SK-N-SH (cell line): ENCODE measurements around the gene TIGD6. TPM values are rescaled to one million over a fixed set of nuclear protein-coding genes. Genes with fewer than 3 reads are reported as not detected.

Experiments used
- CTCF ChIA-PET: fragments of 300-600, 350-600 bp; formaldehyde crosslinking; extraction: SDS; loops from one replicate; lab custom pipeline; 2021; lab: Yijun Ruan, JAX
- POLR2A ChIA-PET: fragments of 350-600 bp; sonication (Branson Sonifier 250); formaldehyde crosslinking; extraction: SDS; loops from one replicate; lab custom pipeline; 2020; ENCODE audit warnings: antibody characterized with exemption, inconsistent platforms; lab: Yijun Ruan, JAX
- DNase-seq: peaks from one replicate; pipeline ENCODE4 v3.0.0; 2012
- H2AFZ ChIP-seq: fragments of 200-600 bp; sonication (generic); 2 replicates; pipeline ENCODE4 v1.8.1; 2016; ENCODE audit warnings: antibody characterized with exemption, mild to moderate bottlenecking, low read depth
- H3F3A ChIP-seq: fragments of 200-600 bp; sonication (generic); replicated peaks from 2 replicates; pipeline ENCODE3; 2016; ENCODE audit warnings: antibody characterized with exemption, mild to moderate bottlenecking; ENCODE audit not compliant: insufficient read depth
- H3K27ac ChIP-seq, 2 experiments: fragments of 200-500 bp in 1 of 2; fragments of 200-600 bp in 1 of 2; sonication (Bioruptor generic) in 1 of 2; sonication (generic), shearing (Covaris generic) in 1 of 2; 2 replicates each; pipeline versions ENCODE4 v1.5.1 to v1.6.1; 2014 to 2016; ENCODE audit warnings: low read depth in 2 of 2, inconsistent platforms in 1 of 2, low read length in 1 of 2, mild to moderate bottlenecking in 1 of 2, mixed read lengths in 1 of 2
- H3K27me3 ChIP-seq: fragments of 200-600 bp; sonication (generic), shearing (Covaris generic); 2 replicates; pipeline ENCODE4 v1.6.1; 2016; ENCODE audit warnings: mixed run types; ENCODE audit not compliant: insufficient read depth
- H3K36me3 ChIP-seq, 2 experiments: fragments of 200-500 bp in 1 of 2; fragments of 200-600 bp in 1 of 2; sonication (Bioruptor generic) in 1 of 2; sonication (generic) in 1 of 2; replicated peaks in 1 of 2; 2 replicates each; pipeline versions ENCODE3 to v1.5.1; 2014 to 2016; ENCODE audit warnings: low read length in 1 of 2, mild to moderate bottlenecking in 1 of 2; ENCODE audit not compliant: insufficient read depth in 2 of 2, control insufficient read depth in 1 of 2
- H3K4me1 ChIP-seq, 2 experiments: fragments of 200-500 bp in 1 of 2; fragments of 200-600 bp in 1 of 2; sonication (Bioruptor generic) in 1 of 2; sonication (generic), shearing (Covaris generic) in 1 of 2; 2 replicates each; pipeline versions ENCODE4 v1.5.1 to v1.6.1; 2014 to 2016; ENCODE audit warnings: low read depth in 1 of 2, low read length in 1 of 2, mixed run types in 1 of 2; ENCODE audit not compliant: insufficient read depth in 2 of 2, control insufficient read depth in 1 of 2
- H3K4me2 ChIP-seq: fragments of 200-600 bp; sonication (generic), shearing (Covaris generic); 2 replicates; pipeline ENCODE4 v1.6.1; 2017; ENCODE audit warnings: mixed run types
- H3K4me3 ChIP-seq, 2 experiments: fragments of 200-500 bp in 1 of 2; fragments of 200-600 bp in 1 of 2; sonication (Bioruptor generic) in 1 of 2; sonication (generic), shearing (Covaris generic) in 1 of 2; 2 replicates each; pipeline versions ENCODE4 v1.5.1 to v1.8.1; 2014 to 2016; ENCODE audit warnings: low read depth in 2 of 2, inconsistent platforms in 1 of 2, low read length in 1 of 2, mild to moderate bottlenecking in 1 of 2, mixed read lengths in 1 of 2, moderate library complexity in 1 of 2
- H3K79me2 ChIP-seq: fragments of 200-600 bp; sonication (generic); 2 replicates; pipeline ENCODE4 v1.8.1; 2017; ENCODE audit warnings: mild to moderate bottlenecking; ENCODE audit not compliant: insufficient read depth
- H3K9ac ChIP-seq: fragments of 200-600 bp; sonication (generic); 2 replicates; pipeline ENCODE4 v1.6.1; 2017; ENCODE audit warnings: mixed run types
- H3K9me2 ChIP-seq: fragments of 200-600 bp; sonication (generic); 2 replicates; pipeline ENCODE4 v1.6.1; 2017; ENCODE audit warnings: mixed run types
- H3K9me3 ChIP-seq: fragments of 200-600 bp; sonication (generic); 2 replicates; pipeline ENCODE4 v1.6.1; 2017; ENCODE audit warnings: mixed run types, mild to moderate bottlenecking, moderate library complexity
- H4K20me1 ChIP-seq: fragments of 200-600 bp; sonication (generic); 2 replicates; pipeline ENCODE4 v1.6.1; 2017; ENCODE audit warnings: mild to moderate bottlenecking, mixed run types; ENCODE audit not compliant: insufficient read depth
- EP300 ChIP-seq, 2 experiments: IDR thresholded peaks; 2 replicates each; pipeline versions ENCODE4 v1.4.0 to v1.6.1; 2012; ENCODE audit warnings: borderline replicate concordance in 1 of 2, low read depth in 1 of 2, low read length in 1 of 2
- EZH2phosphoT487 ChIP-seq: fragments of 200-600 bp; sonication (generic); IDR thresholded peaks from 2 replicates; pipeline ENCODE4 v1.6.1; 2017; ENCODE audit warnings: low read depth, mixed run types, mild to moderate bottlenecking, antibody characterized with exemption, moderate library complexity, borderline replicate concordance
- FOSL2 ChIP-seq: IDR thresholded peaks from 2 replicates; pipeline ENCODE4 v1.4.0; 2012; ENCODE audit warnings: low read depth, mild to moderate bottlenecking, moderate library complexity, borderline replicate concordance
- FOXJ3 ChIP-seq: sonication (generic); formaldehyde crosslinking; IDR thresholded peaks from 2 replicates; pipeline ENCODE4 v1.5.1; 2020; ENCODE audit warnings: mild to moderate bottlenecking, missing genetic modification reagents
- FOXM1 ChIP-seq: IDR thresholded peaks from 2 replicates; pipeline ENCODE4 v1.4.0; 2012; ENCODE audit warnings: low read depth, mild to moderate bottlenecking
- GATA2 ChIP-seq: sonication (generic); formaldehyde crosslinking; IDR thresholded peaks from 2 replicates; pipeline ENCODE4 v1.5.0; 2020; ENCODE audit warnings: mild to moderate bottlenecking, missing genetic modification reagents
- MEF2A ChIP-seq: IDR thresholded peaks from 2 replicates; pipeline ENCODE4 v1.4.0; 2012; ENCODE audit warnings: low read depth, borderline replicate concordance
- NFIC ChIP-seq: IDR thresholded peaks from 2 replicates; pipeline ENCODE4 v1.4.0; 2012; ENCODE audit warnings: borderline replicate concordance
- NRF1 ChIP-seq: IDR thresholded peaks from 2 replicates; pipeline ENCODE4 v1.6.1; 2012; ENCODE audit warnings: low read depth, mild to moderate bottlenecking, low read length
- POLR2AphosphoS5 ChIP-seq: IDR thresholded peaks from 2 replicates; pipeline ENCODE4 v1.6.1; 2012; ENCODE audit warnings: low read depth, low read length
- RCOR1 ChIP-seq: fragments of 150-350 bp; IDR thresholded peaks from 2 replicates; pipeline ENCODE4 v1.6.1; 2017; ENCODE audit warnings: antibody characterized with exemption, low read length
- RXRA ChIP-seq: IDR thresholded peaks from 2 replicates; pipeline ENCODE4 v1.4.0; 2012; ENCODE audit warnings: low read depth, mild to moderate bottlenecking, borderline replicate concordance
- SMC3 ChIP-seq: IDR thresholded peaks from 2 replicates; pipeline ENCODE4 v1.6.1; 2012; ENCODE audit warnings: low read depth, low read length, improper control_type of control experiment
- TAF1 ChIP-seq: IDR thresholded peaks from 2 replicates; pipeline ENCODE4 v1.6.1; 2012; ENCODE audit warnings: low read depth, mild to moderate bottlenecking, low read length, moderate library complexity, borderline replicate concordance
- WGBS: methylation state at CpG from one replicate; pipeline ENCODE4 v1.1.6; 2017; ENCODE audit warnings: low lambda C conversion rate; 5-methylcytosine and 5-hydroxymethylcytosine counted together
- polyA plus RNA-seq, 3 experiments: library from polyadenylated mRNA; depleted of rRNA; stranded (reverse); fragments of >200 nt; gene quantifications; 2 replicates each; pipeline ENCODE4 v1.2.3, GENCODE V29; 2012
- TF ChIP-seq, protein P1 (sequence below): IDR thresholded peaks from 2 replicates; pipeline ENCODE4 v1.6.1; 2012; ENCODE audit warnings: mild to moderate bottlenecking, low read depth, low read length, moderate library complexity
- TF ChIP-seq, protein P2 (sequence below): fragments of 200-600 bp; sonication (generic); IDR thresholded peaks from 2 replicates; pipeline ENCODE4 v1.6.1; 2017; ENCODE audit warnings: antibody characterized with exemption, mild to moderate bottlenecking, moderate library complexity
- TF ChIP-seq, protein P3 (sequence below): IDR thresholded peaks from 2 replicates; pipeline ENCODE4; 2012

TIGD6 gene
- polyA plus RNA-seq, 1 of the 3 experiments (the other 2 are of a cell fraction) = 4.7 TPM

DNA sequence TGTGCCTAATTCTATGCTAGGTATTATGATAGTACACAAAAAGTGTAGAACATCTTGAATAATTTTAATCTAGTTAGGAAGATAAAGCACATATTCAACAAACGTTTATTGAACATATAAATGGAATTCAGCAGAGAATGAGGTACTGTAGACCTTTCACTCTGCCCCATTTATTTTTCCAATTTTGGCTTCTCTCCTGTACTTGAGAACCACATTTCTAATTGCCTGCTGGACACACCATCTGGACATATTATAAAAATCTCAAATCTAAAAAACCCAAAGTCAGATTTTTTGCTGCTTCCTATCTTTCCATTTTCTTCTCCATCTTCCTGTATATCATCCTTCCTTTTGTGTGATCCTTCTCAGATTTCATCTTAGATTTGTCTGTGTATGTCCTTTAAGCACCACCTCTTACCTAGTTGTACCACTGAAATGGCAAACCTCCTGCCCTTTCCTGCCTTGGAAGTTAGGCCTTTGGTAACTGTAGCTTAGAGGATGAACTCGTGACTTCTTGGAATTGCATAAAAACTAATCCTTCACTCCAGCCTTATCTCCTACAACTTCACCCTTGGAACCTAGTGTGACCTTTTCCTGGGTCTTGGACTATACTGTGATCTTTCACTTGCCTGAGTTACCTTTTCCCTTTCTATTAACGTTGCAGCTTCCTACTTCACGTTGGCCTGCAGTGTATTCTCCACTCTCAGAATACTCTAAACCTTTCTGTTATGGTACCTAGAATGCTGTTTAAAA is 31.1 kb downstream of the TIGD6 start:
- Histone ChIP-seq H3K27me3 (no peaks in the 10 kb centered on the region), H3K9me3 (no peaks in the 10 kb centered on the region), H4K20me1 (no peaks in the 10 kb centered on the region), H3K36me3 (no peaks in the 10 kb centered on the region), H3K79me2 (peaks cover 16% of the 10 kb centered on the region), H3K4me1 (no peaks in the 10 kb centered on the region), H3K27ac (no peak overlapping the region), H3K4me3 (no peak overlapping the region), H3F3A (peaks cover 7% of the 10 kb centered on the region), H3K4me2 (no peak overlapping the region), H3K9ac (no peak overlapping the region), H2AFZ (no peak overlapping the region), H3K9me2 (no peaks in the 10 kb centered on the region)
- TF ChIP-seq FOXJ3 (no peak), FOSL2 (no peak), NFIC (no peak), SMC3 (no peak), FOXM1 (no peak), TAF1 (no peak)
- TF ChIP-seq, protein P1, sequence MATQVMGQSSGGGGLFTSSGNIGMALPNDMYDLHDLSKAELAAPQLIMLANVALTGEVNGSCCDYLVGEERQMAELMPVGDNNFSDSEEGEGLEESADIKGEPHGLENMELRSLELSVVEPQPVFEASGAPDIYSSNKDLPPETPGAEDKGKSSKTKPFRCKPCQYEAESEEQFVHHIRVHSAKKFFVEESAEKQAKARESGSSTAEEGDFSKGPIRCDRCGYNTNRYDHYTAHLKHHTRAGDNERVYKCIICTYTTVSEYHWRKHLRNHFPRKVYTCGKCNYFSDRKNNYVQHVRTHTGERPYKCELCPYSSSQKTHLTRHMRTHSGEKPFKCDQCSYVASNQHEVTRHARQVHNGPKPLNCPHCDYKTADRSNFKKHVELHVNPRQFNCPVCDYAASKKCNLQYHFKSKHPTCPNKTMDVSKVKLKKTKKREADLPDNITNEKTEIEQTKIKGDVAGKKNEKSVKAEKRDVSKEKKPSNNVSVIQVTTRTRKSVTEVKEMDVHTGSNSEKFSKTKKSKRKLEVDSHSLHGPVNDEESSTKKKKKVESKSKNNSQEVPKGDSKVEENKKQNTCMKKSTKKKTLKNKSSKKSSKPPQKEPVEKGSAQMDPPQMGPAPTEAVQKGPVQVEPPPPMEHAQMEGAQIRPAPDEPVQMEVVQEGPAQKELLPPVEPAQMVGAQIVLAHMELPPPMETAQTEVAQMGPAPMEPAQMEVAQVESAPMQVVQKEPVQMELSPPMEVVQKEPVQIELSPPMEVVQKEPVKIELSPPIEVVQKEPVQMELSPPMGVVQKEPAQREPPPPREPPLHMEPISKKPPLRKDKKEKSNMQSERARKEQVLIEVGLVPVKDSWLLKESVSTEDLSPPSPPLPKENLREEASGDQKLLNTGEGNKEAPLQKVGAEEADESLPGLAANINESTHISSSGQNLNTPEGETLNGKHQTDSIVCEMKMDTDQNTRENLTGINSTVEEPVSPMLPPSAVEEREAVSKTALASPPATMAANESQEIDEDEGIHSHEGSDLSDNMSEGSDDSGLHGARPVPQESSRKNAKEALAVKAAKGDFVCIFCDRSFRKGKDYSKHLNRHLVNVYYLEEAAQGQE = no peak
- TF ChIP-seq, protein P2, sequence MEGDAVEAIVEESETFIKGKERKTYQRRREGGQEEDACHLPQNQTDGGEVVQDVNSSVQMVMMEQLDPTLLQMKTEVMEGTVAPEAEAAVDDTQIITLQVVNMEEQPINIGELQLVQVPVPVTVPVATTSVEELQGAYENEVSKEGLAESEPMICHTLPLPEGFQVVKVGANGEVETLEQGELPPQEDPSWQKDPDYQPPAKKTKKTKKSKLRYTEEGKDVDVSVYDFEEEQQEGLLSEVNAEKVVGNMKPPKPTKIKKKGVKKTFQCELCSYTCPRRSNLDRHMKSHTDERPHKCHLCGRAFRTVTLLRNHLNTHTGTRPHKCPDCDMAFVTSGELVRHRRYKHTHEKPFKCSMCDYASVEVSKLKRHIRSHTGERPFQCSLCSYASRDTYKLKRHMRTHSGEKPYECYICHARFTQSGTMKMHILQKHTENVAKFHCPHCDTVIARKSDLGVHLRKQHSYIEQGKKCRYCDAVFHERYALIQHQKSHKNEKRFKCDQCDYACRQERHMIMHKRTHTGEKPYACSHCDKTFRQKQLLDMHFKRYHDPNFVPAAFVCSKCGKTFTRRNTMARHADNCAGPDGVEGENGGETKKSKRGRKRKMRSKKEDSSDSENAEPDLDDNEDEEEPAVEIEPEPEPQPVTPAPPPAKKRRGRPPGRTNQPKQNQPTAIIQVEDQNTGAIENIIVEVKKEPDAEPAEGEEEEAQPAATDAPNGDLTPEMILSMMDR = no peak
- CTCF ChIA-PET = interaction anchor here (0.7 to 7.2 kb wide), 7 partner anchors 10 to 332 kb away, joined by 3 to 35 read pairs (median 7); partner anchors contain the start of gene SLC26A2
- POLR2A ChIA-PET = no interaction called here
- 84% methylated on average over 4 of the region's 4 CpGs for WGBS
- no peak for DNase-seq

DNA sequence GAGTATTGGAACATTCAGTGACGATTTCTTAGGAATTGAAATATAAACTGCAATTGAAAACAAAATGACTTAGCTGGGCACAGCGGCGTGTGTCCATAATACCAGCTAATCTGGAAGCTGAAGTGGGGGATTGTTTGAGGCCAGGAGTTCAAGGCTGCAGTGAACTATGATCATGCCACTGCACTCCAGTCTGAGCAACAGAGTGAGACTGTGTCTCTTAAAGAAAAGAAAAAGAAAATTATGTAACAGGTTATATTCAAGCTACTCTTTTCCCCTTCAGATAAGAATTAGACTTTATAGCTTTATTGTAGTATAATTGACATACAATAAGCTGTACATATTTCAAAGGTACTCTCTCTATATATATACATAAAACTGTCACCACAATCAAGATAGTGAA is 33.5 kb downstream of the TIGD6 start:
- Histone ChIP-seq H3K79me2 (peaks cover 20% of the 10 kb centered on the region; the same call in 1 of the 2 replicates), H3K9ac (no peak overlapping the region), H2AFZ (no peak overlapping the region), H3K9me2 (no peaks in the 10 kb centered on the region), H3K4me3 (no peak overlapping the region), H3K27ac (no peak overlapping the region), H3K4me1 (no peaks in the 10 kb centered on the region; a peak in 1 of 4 replicates), H3K9me3 (no peaks in the 10 kb centered on the region), H3K4me2 (no peak overlapping the region), H3K36me3 (no peaks in the 10 kb centered on the region), H4K20me1 (no peaks in the 10 kb centered on the region), H3K27me3 (no peaks in the 10 kb centered on the region), H3F3A (peaks cover 10% of the 10 kb centered on the region)
- ChIA-PET CTCF (interaction anchor here (1.0 to 12.1 kb wide), 5 partner anchors 24 to 330 kb away, joined by 3 to 244 read pairs (median 29); no protein-coding TSS in a partner anchor), POLR2A (no interaction called here)
- 96% methylated on average over 3 of the region's 3 CpGs for WGBS
- no peak for DNase-seq
- TF ChIP-seq RCOR1 (no peak), NRF1 (no peak), POLR2AphosphoS5 (no peak), EP300 (IDR thresholded peaks at IDR 0.05; ENCODE audit: borderline replicate concordance in 1 of 2, low read depth in 1 of 2, low read length in 1 of 2) (no peak), NFIC (no peak), EZH2phosphoT487 (no peak), RXRA (no peak), GATA2 (no peak), MEF2A (no peak)
- TF ChIP-seq, protein P2 = no peak
- TF ChIP-seq, protein P3, sequence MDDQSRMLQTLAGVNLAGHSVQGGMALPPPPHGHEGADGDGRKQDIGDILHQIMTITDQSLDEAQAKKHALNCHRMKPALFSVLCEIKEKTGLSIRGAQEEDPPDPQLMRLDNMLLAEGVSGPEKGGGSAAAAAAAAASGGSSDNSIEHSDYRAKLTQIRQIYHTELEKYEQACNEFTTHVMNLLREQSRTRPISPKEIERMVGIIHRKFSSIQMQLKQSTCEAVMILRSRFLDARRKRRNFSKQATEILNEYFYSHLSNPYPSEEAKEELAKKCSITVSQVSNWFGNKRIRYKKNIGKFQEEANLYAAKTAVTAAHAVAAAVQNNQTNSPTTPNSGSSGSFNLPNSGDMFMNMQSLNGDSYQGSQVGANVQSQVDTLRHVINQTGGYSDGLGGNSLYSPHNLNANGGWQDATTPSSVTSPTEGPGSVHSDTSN = no peak
